GM12874 (cell line): ENCODE data around the gene ICAM5.

Experiments used
- TF ChIP-seq, protein P1 (sequence below): IDR thresholded peaks from 2 replicates; pipeline ENCODE4 v1.5.1; 2011; ENCODE audit warnings: low read depth, mild to moderate bottlenecking, control low read depth, low read length, moderate library complexity; ENCODE audit not compliant: insufficient read depth

The ICAM5 gene

DNA sequence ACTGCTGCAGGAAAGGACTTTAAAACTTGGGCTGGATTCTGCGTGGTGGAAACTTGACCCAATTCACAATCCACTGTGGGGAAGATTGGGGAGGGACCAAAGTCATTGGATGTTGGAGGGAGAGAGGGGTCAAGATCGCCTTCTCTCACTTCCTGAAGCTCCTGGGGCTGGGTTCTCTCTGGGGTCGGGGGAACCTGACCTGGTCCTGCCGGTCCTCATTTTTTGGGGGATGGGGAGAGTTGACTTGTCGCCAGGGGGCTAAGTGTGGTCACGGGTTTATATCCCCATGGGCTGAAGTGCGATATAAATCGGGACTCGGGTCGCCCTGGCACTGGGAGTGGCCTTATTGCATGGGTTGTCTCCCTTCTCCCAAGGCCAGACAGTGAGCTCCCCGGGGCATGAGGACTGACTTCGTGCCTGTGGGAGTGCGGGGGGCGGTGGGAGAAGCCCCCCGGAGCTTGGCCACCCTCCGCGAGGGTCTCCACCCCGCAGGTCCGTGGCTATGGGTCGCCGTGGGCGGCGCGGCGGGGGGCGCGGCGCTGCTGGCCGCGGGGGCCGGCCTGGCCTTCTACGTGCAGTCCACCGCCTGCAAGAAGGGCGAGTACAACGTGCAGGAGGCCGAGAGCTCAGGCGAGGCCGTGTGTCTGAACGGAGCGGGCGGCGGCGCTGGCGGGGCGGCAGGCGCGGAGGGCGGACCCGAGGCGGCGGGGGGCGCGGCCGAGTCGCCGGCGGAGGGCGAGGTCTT, 6.3 kb downstream of the ICAM5 start:
- TF ChIP-seq, protein P1, sequence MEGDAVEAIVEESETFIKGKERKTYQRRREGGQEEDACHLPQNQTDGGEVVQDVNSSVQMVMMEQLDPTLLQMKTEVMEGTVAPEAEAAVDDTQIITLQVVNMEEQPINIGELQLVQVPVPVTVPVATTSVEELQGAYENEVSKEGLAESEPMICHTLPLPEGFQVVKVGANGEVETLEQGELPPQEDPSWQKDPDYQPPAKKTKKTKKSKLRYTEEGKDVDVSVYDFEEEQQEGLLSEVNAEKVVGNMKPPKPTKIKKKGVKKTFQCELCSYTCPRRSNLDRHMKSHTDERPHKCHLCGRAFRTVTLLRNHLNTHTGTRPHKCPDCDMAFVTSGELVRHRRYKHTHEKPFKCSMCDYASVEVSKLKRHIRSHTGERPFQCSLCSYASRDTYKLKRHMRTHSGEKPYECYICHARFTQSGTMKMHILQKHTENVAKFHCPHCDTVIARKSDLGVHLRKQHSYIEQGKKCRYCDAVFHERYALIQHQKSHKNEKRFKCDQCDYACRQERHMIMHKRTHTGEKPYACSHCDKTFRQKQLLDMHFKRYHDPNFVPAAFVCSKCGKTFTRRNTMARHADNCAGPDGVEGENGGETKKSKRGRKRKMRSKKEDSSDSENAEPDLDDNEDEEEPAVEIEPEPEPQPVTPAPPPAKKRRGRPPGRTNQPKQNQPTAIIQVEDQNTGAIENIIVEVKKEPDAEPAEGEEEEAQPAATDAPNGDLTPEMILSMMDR = no peak

DNA sequence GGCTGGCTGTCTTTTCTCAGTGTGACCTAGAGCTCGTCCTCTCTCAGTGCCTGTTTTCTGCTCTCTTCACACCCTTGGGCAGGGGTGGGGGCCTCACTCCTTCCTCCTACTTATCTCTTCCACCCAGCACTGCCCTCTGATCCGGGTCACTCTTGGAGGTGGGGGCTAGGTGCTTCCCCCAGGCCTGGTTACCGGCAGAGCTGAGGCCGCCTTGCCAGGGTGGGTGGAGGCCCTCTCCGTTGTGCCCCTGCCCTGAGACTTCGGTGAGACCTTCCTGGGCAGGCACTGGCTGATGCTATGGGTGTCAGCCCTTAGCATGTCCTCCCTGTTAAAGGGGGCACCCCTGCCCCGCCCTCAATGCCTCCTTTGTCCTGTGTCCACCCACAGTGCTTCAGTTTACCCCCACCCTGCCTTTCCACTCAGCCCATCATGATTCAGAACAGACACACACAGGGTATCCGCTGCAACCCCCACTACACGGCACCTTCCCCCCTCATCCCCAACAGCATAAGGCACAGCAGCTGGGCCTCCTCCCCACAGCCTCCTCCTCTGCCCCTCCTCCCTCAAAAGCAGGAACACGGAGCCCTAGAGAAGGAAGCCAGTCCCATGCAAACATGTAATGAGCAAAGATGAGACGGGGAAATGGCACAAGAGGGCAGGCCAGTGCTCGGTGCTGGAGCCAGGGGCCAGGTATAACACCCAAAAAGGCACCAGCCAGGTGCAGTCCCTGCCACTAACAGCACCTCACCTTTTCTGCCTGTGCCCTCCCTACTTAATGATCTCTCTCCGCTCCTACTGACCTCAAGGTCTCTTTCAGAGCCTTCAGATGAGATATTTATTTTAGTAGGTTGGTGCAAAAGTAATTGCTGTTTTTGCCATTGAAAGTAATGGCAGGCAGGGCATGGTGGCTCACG, 10.1 kb downstream of the ICAM5 start:
- TF ChIP-seq, protein P1 = no peak

DNA sequence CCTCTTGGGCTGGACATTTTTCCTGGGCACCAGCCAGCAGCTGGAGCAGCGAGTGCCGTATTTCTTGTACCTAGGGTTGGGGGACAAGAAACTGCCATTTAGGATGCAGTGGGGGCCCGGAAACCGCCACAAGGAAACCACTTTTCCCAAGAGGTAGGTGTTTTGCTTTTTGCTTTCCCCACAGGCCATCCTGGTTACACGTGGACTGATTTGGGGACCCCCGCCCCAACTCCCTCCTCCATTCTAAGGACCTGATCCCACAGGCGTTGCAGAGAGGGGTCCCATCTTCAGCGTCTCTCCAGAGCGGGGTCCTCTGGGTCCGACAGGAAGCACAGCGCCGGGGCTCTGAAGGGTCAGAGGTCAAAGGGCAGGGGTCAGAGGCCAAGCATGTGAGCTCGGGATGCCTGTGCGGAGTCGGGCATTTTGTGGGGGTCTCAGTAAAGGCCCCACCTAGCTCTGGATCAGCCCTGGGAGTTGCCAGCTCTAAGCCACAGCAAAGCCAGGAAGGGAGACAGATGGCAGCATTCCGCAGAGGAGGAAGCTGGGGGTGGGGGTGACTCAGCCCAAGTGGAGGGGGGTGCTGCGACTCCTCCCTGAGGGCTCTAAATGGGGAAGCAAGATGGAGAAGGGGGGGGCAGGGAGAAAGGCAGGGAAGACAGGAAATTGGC, 15.5 kb downstream of the ICAM5 start:
- TF ChIP-seq, protein P1 = no peak

DNA sequence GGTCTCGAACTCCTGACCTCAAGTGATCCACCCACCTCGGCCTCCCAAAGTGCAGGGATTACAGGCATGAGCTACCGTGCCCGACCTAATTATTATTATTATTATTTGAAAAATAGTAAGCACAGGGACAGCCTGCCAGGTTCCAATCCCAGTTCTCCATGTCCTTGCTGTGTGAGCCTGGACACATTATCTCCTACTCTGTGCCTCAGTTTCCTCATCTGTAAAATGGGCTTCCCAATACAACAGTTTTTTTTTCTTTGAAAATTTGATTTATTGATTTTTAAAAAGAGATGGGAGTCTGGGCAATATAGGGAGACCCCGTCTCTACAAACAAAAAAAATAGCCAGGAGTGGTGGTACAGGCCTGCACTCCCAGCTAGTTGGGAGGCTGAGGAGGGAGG, 16.6 kb downstream of the ICAM5 start:
- TF ChIP-seq, protein P1 = no peak

DNA sequence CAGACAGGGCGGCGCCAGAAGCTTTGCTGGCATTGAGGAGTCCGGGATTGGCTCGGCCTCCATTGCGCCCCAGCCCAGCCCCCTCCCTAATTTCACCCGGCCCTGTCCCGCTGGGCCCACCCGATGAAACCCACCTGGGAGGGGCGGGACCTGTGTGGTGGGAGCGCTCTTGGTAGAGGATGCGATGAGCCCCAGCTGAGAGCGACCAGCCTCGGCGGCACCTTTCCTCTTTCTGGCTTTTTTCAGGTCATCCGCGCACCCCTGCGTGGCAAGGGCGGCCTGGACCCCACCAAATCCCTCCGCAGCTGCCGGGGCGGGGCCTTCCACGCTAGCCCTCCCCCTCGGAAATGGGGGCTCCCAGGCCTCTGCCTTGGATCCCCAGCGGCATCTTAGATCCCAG, 19.7 kb downstream of the ICAM5 start, which contains the start of gene ZGLP1:
TSS of gene ZGLP1 (minus strand) at position 393 of the 400 bp plus-strand sequence.
- TF ChIP-seq, protein P1 = no peak

DNA sequence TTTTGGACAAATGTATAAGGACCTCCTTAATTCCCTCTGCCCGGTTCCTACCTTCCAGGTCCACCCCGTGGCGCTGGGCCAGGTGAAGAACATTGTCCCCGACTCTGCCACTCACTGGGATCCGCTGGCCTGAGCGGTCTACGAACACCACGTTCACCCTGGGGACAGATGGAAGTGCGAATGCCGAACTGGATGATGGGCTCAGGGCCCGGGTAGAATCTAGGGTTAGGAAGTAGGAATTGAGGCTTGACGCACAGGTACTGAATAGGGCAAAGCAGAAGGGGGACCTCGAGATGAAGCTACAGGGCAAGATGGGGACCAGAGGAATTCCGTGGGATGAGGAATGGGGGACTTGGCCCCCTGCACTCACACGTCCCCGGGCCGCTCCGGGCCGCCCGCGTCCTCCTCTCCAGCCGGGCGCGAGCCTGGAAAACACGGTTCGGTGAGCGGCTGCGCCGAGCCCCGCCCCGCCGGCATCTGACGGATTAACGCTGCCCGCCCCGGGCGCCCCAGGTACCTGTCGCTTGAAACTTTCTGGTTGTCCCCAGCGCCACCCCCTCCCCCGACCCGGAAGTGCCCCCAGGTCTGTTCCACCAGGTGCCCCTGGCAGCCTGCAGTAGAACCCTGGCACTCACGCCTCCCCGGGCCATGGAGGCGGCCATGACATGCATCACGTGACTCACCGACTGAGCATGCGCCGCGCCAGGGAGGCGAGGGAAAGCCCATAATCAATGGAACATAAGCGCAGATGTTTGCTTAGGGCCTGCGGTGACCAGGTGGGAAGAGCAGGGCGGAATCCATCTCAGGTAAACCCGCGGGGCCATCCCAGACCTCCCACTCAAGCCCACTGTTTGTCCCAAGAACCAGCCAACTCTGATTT, 25.8 kb downstream of the ICAM5 start, which contains the start of gene FDX2:
TSS of gene FDX2 (minus strand) at position 681 of the 880 bp plus-strand sequence. CDS start at position 662, 19 bp downstream.
- TF ChIP-seq, protein P1 = no peak
